SK-N-SH (cell line): ENCODE data around the gene RCOR1.

Experiments used
- CTCF ChIP-seq: fragments of 200-600 bp; sonication (generic); IDR thresholded peaks from 2 replicates; pipeline ENCODE4 v1.6.1; 2017; ENCODE audit warnings: antibody characterized with exemption, mild to moderate bottlenecking, moderate library complexity
- ELF1 ChIP-seq: IDR thresholded peaks from 2 replicates; pipeline ENCODE4 v1.4.0; 2012
- EP300 ChIP-seq, 2 experiments: IDR thresholded peaks; 2 replicates each; pipeline versions ENCODE4 v1.4.0 to v1.6.1; 2012; ENCODE audit warnings: borderline replicate concordance in 1 of 2, low read depth in 1 of 2, low read length in 1 of 2
- EZH2phosphoT487 ChIP-seq: fragments of 200-600 bp; sonication (generic); IDR thresholded peaks from 2 replicates; pipeline ENCODE4 v1.6.1; 2017; ENCODE audit warnings: low read depth, mixed run types, mild to moderate bottlenecking, antibody characterized with exemption, moderate library complexity, borderline replicate concordance
- FOSL2 ChIP-seq: IDR thresholded peaks from 2 replicates; pipeline ENCODE4 v1.4.0; 2012; ENCODE audit warnings: low read depth, mild to moderate bottlenecking, moderate library complexity, borderline replicate concordance
- FOXJ3 ChIP-seq: sonication (generic); formaldehyde crosslinking; IDR thresholded peaks from 2 replicates; pipeline ENCODE4 v1.5.1; 2020; ENCODE audit warnings: mild to moderate bottlenecking, missing genetic modification reagents
- MAX ChIP-seq: IDR thresholded peaks from 2 replicates; pipeline ENCODE4 v1.4.0; 2012; ENCODE audit warnings: low read depth
- POLR2AphosphoS5 ChIP-seq: IDR thresholded peaks from 2 replicates; pipeline ENCODE4 v1.6.1; 2012; ENCODE audit warnings: low read depth, low read length
- TEAD4 ChIP-seq: IDR thresholded peaks from 2 replicates; pipeline ENCODE4 v1.4.0; 2012; ENCODE audit warnings: mild to moderate bottlenecking, borderline replicate concordance; ENCODE audit not compliant: insufficient read depth
- USF1 ChIP-seq: IDR thresholded peaks from 2 replicates; pipeline ENCODE4 v1.4.0; 2012; ENCODE audit warnings: low read depth, borderline replicate concordance

DNA sequence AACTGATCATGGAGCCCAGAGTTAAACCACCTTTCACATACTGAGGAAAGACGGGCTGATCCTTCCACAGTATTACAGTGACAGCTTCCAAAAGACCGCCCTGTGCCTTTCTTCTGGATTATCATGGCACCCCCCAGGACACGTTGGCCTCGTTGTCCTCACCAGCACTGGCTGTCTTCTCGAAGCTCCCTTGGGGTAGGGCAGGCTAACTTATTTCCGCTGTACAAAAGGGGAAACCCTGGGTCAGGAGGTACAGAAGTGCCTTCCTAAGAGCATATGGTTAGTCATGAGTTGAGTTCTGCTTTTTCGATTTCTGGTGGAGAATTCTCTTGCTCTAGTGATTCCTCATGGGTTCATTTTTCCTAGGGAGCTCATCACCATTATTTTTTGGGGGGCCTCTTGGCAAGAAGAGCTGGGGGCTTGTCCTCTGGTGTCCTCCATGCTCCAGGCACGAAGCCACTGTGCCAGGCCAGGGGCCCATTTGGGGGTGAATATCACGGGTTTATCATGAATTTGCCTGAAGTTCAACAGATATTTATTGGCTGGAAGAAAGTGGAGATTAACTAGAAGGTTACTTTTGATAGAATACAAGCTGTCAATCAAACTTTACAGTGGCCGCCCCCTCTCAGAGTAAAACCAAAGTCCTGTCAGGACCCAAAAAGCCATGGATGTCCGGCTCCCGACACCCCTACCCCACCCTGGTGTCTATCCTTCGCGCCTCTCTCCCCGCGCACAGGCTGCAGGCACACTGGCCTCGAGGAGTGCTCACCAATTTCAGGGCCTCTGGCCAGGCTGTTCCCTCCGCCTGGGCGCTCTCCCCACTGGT lies 176.0 kb downstream of the RCOR1 start:
- TF ChIP-seq POLR2AphosphoS5: no peak
- no peak for TF ChIP-seq CTCF
- TF ChIP-seq USF1: no peak
- no peak for TF ChIP-seq FOSL2
- no peak for TF ChIP-seq EZH2phosphoT487
- TF ChIP-seq TEAD4: no peak
- no peak for TF ChIP-seq MAX
- TF ChIP-seq ELF1: no peak
- no peak for TF ChIP-seq FOXJ3 (CRISPR knock-in tag)
- TF ChIP-seq EP300 (IDR thresholded peaks at IDR 0.05; ENCODE audit: borderline replicate concordance in 1 of 2, low read depth in 1 of 2, low read length in 1 of 2): no peak
